Peyer's patch (tissue), 4 donors: ENCODE data around the gene SGPP2.

ENCODE experiments used
- POLR2A ChIP-seq, 2 donors: fragments of 450-650 bp; IDR thresholded peaks; one replicate each; pipeline ENCODE4 v1.5.1; 2017; ENCODE audit warnings: antibody characterized with exemption in 2 of 2, mild to moderate bottlenecking in 2 of 2, moderate library complexity in 2 of 2
- TF ChIP-seq, protein P1 (sequence below), 6 experiments: fragments of 450-650 bp in 4 of 6; fragments of 200-600 bp in 2 of 6; sonication (generic) in 1 of 6; IDR thresholded peaks; one replicate each; pipeline ENCODE4 v1.5.1; 2017 to 2019; ENCODE audit warnings: antibody characterized with exemption in 6 of 6, mild to moderate bottlenecking in 3 of 6, moderate library complexity in 1 of 6

GRCh38 chr2:222544661-222545060 lies 120.3 kb downstream of the SGPP2 start:
- TF ChIP-seq, protein P1, sequence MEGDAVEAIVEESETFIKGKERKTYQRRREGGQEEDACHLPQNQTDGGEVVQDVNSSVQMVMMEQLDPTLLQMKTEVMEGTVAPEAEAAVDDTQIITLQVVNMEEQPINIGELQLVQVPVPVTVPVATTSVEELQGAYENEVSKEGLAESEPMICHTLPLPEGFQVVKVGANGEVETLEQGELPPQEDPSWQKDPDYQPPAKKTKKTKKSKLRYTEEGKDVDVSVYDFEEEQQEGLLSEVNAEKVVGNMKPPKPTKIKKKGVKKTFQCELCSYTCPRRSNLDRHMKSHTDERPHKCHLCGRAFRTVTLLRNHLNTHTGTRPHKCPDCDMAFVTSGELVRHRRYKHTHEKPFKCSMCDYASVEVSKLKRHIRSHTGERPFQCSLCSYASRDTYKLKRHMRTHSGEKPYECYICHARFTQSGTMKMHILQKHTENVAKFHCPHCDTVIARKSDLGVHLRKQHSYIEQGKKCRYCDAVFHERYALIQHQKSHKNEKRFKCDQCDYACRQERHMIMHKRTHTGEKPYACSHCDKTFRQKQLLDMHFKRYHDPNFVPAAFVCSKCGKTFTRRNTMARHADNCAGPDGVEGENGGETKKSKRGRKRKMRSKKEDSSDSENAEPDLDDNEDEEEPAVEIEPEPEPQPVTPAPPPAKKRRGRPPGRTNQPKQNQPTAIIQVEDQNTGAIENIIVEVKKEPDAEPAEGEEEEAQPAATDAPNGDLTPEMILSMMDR (IDR thresholded peaks at IDR 0.05): no peak
- TF ChIP-seq POLR2A (IDR thresholded peaks at IDR 0.05): no peak
